ENCODE measurements around the gene RBFOX2.

DNA sequence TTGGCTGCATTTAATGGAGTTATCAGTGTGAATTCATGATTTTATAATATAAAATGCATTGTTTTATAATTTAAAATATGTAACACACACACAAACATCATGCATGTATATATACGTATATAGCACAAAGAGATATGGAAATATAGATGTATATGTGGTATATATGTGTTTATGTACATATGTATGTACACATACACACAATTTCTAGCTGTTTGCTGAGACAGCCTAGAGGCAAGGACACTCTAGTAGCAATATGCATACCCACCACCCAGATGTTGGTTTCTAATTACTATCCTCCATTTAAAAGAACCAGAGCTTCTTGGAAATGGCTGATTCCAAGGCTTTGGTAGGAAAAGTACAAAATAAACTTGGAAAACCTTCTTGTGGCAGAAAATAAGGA lies 50.4 kb downstream of the RBFOX2 start:
- TF ChIP-seq, protein P1, sequence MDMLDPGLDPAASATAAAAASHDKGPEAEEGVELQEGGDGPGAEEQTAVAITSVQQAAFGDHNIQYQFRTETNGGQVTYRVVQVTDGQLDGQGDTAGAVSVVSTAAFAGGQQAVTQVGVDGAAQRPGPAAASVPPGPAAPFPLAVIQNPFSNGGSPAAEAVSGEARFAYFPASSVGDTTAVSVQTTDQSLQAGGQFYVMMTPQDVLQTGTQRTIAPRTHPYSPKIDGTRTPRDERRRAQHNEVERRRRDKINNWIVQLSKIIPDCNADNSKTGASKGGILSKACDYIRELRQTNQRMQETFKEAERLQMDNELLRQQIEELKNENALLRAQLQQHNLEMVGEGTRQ (IDR thresholded peaks at IDR 0.05; ENCODE audit: borderline replicate concordance, low read depth, low read length): no peak
- no peak for TF ChIP-seq ASH2L (IDR thresholded peaks at IDR 0.05; ENCODE audit: borderline replicate concordance, low read depth)
- TF ChIP-seq EP300 (IDR thresholded peaks at IDR 0.05; ENCODE audit: borderline replicate concordance in 1 of 2, control insufficient read depth in 1 of 2, low read depth in 2 of 2, low read length in 2 of 2): no peak
- TF ChIP-seq EGR1 (IDR thresholded peaks at IDR 0.05; ENCODE audit: borderline replicate concordance in 1 of 2, low read depth in 2 of 2, low read length in 2 of 2): no peak
- no peak for TF ChIP-seq SREBF2 (IDR thresholded peaks at IDR 0.05; ENCODE audit: low read length)
- no peak for TF ChIP-seq ZNF274 (IDR thresholded peaks at IDR 0.05; ENCODE audit: insufficient read depth, insufficient read length)
- no peak for TF ChIP-seq FOXK2 (IDR thresholded peaks at IDR 0.05)
- TF ChIP-seq SP1 (IDR thresholded peaks at IDR 0.05; ENCODE audit: low read depth, low read length): no peak
- no peak for TF ChIP-seq TAF1 (IDR thresholded peaks at IDR 0.05; ENCODE audit: borderline replicate concordance, low read depth, low read length)
- TF ChIP-seq, protein P2, sequence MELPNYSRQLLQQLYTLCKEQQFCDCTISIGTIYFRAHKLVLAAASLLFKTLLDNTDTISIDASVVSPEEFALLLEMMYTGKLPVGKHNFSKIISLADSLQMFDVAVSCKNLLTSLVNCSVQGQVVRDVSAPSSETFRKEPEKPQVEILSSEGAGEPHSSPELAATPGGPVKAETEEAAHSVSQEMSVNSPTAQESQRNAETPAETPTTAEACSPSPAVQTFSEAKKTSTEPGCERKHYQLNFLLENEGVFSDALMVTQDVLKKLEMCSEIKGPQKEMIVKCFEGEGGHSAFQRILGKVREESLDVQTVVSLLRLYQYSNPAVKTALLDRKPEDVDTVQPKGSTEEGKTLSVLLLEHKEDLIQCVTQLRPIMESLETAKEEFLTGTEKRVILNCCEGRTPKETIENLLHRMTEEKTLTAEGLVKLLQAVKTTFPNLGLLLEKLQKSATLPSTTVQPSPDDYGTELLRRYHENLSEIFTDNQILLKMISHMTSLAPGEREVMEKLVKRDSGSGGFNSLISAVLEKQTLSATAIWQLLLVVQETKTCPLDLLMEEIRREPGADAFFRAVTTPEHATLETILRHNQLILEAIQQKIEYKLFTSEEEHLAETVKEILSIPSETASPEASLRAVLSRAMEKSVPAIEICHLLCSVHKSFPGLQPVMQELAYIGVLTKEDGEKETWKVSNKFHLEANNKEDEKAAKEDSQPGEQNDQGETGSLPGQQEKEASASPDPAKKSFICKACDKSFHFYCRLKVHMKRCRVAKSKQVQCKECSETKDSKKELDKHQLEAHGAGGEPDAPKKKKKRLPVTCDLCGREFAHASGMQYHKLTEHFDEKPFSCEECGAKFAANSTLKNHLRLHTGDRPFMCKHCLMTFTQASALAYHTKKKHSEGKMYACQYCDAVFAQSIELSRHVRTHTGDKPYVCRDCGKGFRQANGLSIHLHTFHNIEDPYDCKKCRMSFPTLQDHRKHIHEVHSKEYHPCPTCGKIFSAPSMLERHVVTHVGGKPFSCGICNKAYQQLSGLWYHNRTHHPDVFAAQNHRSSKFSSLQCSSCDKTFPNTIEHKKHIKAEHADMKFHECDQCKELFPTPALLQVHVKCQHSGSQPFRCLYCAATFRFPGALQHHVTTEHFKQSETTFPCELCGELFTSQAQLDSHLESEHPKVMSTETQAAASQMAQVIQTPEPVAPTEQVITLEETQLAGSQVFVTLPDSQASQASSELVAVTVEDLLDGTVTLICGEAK (IDR thresholded peaks at IDR 0.05; ENCODE audit: borderline replicate concordance): no peak
- no peak for TF ChIP-seq HDAC2 (IDR thresholded peaks at IDR 0.05)
- no peak for TF ChIP-seq MXI1 (IDR thresholded peaks at IDR 0.05; ENCODE audit: low read depth, low read length)
- TF ChIP-seq CTCF (IDR thresholded peaks at IDR 0.05 in 2 of 3, conservative IDR thresholded peaks at IDR 0.05 in 1 of 3; ENCODE audit: control insufficient read depth in 2 of 3, extremely low read depth in 1 of 3, insufficient read depth in 1 of 3, low read depth in 3 of 3, low read length in 3 of 3): no peak

Measured in GM12878 (cell line).